ENCODE measurements around the gene TUSC2.

TUSC2 gene

GRCh38 chr3:50276762-50277101 lies 51.3 kb downstream of the TUSC2 start:
- no peak overlapping the region for H3K27ac ChIP-seq (ENCODE audit: low read depth, low read length, poor library complexity, severe bottlenecking)
- H4K20me1 ChIP-seq (ENCODE audit: insufficient read depth, low read length), result no peaks in the 10 kb centered on the region
- no peak overlapping the region for H3K9ac ChIP-seq (ENCODE audit: low read length)
- H2AFZ ChIP-seq (ENCODE audit: low read length), result no peak overlapping the region
- no peaks in the 10 kb centered on the region for H3K27me3 ChIP-seq (ENCODE audit: insufficient read depth, low read length)
- H3K9me3 ChIP-seq (ENCODE audit: low read length), result no peaks in the 10 kb centered on the region
- H3F3A ChIP-seq (ENCODE audit: insufficient read depth, low read length), result no peaks in the 10 kb centered on the region
- no peak overlapping the region for H3K4me2 ChIP-seq (ENCODE audit: low read length)
- H3K4me1 ChIP-seq (ENCODE audit: insufficient read depth, low read length, severe bottlenecking), result peaks cover 6% of the 10 kb centered on the region
- no peak overlapping the region for H3K4me3 ChIP-seq (ENCODE audit: low read depth, low read length, poor library complexity, severe bottlenecking)
- no peaks in the 10 kb centered on the region for H3K79me2 ChIP-seq (ENCODE audit: insufficient read depth, low read length)
- no peaks in the 10 kb centered on the region for H3K36me3 ChIP-seq (ENCODE audit: insufficient read depth, low read length)
- TF ChIP-seq EZH2 (IDR thresholded peaks at IDR 0.05; ENCODE audit: borderline replicate concordance, low read length), result no peak
- no peak for TF ChIP-seq CTCF (IDR thresholded peaks at IDR 0.05; ENCODE audit: low read length)
- no peaks in the 10 kb centered on the region for H3K9me2 ChIP-seq (ENCODE audit: low read depth, low read length)

GRCh38 chr3:50275996-50276761 lies 51.8 kb downstream of the TUSC2 start:
- Histone ChIP-seq H3K4me3 (ENCODE audit: low read depth, low read length, poor library complexity, severe bottlenecking) (no peak overlapping the region), H3K4me1 (ENCODE audit: insufficient read depth, low read length, severe bottlenecking) (peaks cover 6% of the 10 kb centered on the region), H3K9me2 (ENCODE audit: low read depth, low read length) (no peaks in the 10 kb centered on the region), H3K9me3 (ENCODE audit: low read length) (no peaks in the 10 kb centered on the region), H3K36me3 (ENCODE audit: insufficient read depth, low read length) (no peaks in the 10 kb centered on the region), H3K4me2 (ENCODE audit: low read length) (no peak overlapping the region), H3F3A (ENCODE audit: insufficient read depth, low read length) (no peaks in the 10 kb centered on the region), H3K27me3 (ENCODE audit: insufficient read depth, low read length) (no peaks in the 10 kb centered on the region), H3K79me2 (ENCODE audit: insufficient read depth, low read length) (no peaks in the 10 kb centered on the region), H3K27ac (ENCODE audit: low read depth, low read length, poor library complexity, severe bottlenecking) (no peak overlapping the region), H3K9ac (ENCODE audit: low read length) (no peak overlapping the region), H2AFZ (ENCODE audit: low read length) (no peak overlapping the region), H4K20me1 (ENCODE audit: insufficient read depth, low read length) (no peaks in the 10 kb centered on the region)
- TF ChIP-seq EZH2 (IDR thresholded peaks at IDR 0.05; ENCODE audit: borderline replicate concordance, low read length) (no peak), CTCF (IDR thresholded peaks at IDR 0.05; ENCODE audit: low read length) (no peak)

- no peak overlapping the region for H2AFZ ChIP-seq (ENCODE audit: low read length)
- no peaks in the 10 kb centered on the region for H3F3A ChIP-seq (ENCODE audit: insufficient read depth, low read length)
- no peak for TF ChIP-seq CTCF (IDR thresholded peaks at IDR 0.05; ENCODE audit: low read length)
- no peak for TF ChIP-seq EZH2 (IDR thresholded peaks at IDR 0.05; ENCODE audit: borderline replicate concordance, low read length)
- no peak overlapping the region for H3K9ac ChIP-seq (ENCODE audit: low read length)
- no peak overlapping the region for H3K4me3 ChIP-seq (ENCODE audit: low read depth, low read length, poor library complexity, severe bottlenecking)
- no peaks in the 10 kb centered on the region for H4K20me1 ChIP-seq (ENCODE audit: insufficient read depth, low read length)
- H3K9me3 ChIP-seq (ENCODE audit: low read length), result no peaks in the 10 kb centered on the region
- H3K36me3 ChIP-seq (ENCODE audit: insufficient read depth, low read length), result no peaks in the 10 kb centered on the region
- H3K4me1 ChIP-seq (ENCODE audit: insufficient read depth, low read length, severe bottlenecking), result peaks cover 6% of the 10 kb centered on the region
- no peak overlapping the region; the same call in 1 of the 2 replicates for H3K4me2 ChIP-seq (ENCODE audit: low read length)
- no peaks in the 10 kb centered on the region for H3K79me2 ChIP-seq (ENCODE audit: insufficient read depth, low read length)
- no peaks in the 10 kb centered on the region for H3K27me3 ChIP-seq (ENCODE audit: insufficient read depth, low read length)
- H3K27ac ChIP-seq (ENCODE audit: low read depth, low read length, poor library complexity, severe bottlenecking), result no peak overlapping the region
- no peaks in the 10 kb centered on the region for H3K9me2 ChIP-seq (ENCODE audit: low read depth, low read length)
Observed at GRCh38 chr3:50275141-50275995, 52.7 kb downstream of the TUSC2 start.
